ENCODE results near the gene GINS3.

The GINS3 gene

GRCh38 chr16:58425756-58426494 lies 33.7 kb downstream of the GINS3 start:
- no peak for DNase-seq

- no peak for DNase-seq
Measured at GRCh38 chr16:58426966-58427365, 34.7 kb downstream of the GINS3 start.

DNA sequence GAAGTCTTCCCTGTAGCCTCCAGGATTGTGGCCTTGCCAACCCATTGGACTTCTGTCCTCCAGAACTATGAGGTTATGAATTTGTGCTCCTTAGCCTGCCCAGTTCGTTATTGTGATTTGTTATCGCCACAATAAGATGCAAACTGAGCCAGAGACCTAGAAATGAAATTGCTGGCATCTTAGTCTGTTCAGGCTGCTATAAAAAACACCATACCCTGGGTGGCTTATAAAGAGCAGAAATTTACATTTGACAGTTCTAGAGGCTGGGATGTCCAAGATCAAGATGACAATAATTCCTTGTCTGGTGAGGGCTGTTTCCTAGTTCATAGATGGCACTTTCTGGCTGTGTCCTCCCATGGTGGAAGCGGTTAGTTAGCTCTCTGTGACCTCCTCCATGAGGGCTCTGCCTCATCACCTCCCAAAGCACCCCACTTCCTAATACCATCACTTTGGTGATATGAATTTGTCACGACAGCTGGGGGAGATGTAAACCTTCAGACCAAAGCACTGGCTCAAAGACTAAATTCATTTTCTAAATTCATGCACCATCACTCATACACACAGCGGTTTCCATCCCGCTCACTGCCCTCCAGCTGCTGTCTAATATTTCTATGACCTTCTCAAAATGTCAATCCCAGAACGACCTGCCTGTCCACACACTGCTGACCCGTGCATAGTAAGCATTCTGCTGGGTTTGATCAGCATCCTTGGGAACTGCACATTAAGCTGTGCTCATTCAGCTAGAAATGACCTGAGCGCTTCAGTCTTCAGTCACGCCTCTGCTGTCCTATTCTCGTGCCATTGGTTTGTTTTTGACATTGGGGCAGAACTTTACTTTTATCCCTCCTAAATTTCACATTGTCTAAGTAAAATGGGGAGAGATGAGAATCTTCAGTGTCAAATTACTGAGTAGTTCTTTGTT lies 36.6 kb downstream of the GINS3 start:
- DNase-seq, result no peak

DNA sequence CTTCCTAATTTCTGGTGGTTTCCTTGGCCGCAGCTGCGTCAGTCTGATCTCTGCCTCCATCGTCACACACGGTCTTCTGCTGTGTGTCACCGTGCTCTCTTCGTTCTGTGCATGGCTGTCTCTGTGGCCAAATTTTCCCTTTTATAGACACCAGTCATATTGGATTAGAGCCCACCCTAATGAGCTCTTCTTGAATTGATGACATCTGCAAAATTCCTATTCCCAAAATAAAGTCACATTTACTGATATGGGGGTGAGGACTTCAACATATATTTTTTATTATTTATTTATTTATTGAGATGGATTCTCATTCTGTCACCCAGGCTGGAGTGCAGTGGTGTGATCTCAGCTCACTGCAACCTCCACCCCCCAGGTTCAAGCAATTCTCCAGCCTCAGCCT lies 38.4 kb downstream of the GINS3 start:
- no peak for DNase-seq

GRCh38 chr16:58433569-58433951 lies 41.3 kb downstream of the GINS3 start:
- no peak for DNase-seq

DNA sequence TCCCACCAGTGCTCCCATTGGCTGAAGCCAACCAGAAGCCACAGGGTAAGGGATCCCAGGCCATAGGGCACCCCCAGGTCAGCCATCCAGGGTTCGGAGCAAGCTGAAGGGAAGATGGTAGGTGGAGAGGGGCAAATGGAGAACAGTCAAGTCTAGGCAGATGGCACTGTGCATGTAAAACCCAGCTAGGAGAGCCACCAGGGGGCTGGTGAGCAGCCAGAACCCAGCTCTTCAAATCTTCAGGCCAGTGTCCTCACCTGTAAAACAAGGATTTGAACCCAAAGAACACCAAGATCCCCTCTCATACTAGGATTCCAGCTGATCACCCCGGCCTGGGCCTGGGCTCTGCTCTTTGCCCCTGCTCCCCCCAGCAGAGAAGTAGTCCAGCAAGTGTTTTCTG lies 43.5 kb downstream of the GINS3 start:
- DNase-seq, result no peak

GRCh38 chr16:58440131-58440530 lies 47.9 kb downstream of the GINS3 start:
- no peak for DNase-seq

DNA sequence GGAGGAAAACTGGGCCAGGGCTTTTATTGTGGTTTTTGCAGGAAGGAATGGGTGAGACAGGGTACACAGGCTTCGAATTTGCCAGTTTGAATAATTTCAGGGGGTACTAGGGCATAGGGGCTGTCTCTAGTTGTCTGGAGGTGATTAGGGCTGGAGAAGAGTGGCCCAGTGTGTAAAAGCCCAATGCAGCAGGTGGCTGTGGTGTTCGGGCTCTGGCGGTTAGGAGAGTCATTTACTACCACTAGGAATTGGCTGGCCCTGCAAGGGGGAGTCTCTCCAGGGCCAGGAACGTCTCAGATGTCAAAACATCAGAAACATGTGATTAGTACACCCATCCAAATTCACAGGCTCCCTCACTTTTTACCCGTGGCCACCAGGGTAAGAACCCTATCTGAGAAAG lies 50.3 kb downstream of the GINS3 start:
- no peak for DNase-seq

DNA sequence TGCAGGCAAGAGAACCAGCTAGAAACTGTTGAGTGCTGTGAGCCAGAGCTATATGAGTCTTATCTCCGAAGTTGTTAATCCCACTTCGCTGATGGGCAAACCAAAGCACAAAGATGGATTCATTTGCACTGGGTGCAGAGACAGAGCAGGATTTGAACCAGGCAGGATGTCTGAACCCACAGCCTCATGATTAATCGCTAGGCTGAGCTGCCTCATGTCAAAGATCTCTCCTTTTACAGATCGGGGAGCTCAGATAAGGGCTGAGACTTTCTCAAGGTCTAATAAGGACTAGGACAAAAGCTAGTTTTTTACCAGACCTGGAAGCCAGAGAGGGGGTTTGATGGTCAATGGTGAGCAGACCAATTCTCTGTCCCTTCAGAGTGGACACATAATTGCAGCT lies 51.5 kb downstream of the GINS3 start:
- no peak for DNase-seq

DNA sequence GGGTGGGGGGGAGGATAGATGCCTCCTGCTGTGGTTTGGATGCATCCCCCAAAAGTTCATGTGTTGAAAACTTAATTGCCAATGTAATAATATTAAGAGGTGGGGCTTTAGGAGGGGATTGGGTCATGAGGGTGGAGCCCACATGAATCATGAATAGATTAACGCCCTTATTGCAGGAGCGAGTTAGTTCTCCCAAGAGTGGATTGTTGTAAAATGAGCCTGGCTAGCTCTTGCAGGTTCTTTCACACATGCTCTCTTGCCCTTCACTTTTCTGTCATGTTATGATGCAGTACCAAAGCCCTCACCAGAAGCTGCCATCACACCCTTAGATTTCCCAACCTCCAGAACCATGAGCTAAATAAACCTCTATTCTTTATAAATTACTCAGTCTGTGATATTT lies 52.0 kb downstream of the GINS3 start:
- no peak for DNase-seq

GRCh38 chr16:58448890-58449289 lies 56.6 kb downstream of the GINS3 start:
- DNase-seq, result no peak

DNA sequence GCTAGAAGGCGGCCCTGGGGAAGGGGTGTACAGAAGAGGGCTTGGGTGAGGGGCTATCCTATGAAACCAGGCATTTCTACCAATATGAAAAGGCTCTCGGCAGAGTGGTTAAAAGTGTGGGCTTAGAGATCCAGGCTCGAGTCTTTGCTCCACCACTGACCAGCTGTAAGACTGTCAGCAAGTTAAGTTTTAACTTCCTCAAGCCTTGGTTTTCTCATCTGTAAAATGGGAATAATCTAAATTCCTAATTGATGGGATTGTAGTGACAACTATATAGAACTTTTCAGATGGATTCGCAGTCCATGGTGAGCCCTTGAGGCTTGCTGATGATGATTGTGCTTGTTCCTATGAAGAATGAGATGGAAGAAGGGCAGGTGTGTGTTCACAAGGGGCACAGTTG lies 57.0 kb downstream of the GINS3 start:
- DNase-seq, result no peak

DNA sequence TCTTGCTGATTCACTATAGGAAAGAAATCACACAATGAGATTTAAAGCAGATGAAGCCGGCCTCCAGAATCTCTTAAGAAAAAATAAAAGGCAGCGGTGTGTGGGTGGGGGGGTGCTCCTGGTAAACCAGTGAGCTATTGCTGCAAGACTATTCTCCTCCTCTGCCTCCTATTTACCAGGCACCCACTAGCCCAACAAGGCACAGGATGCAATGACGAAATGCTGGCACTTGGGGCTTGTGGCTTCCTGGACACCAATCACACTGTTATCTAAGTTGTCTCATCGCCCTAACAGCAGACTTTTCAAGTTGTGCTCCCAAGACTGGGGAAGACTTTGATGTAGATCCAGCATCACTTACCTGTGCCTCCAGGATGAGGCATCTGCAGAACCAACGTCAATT lies 57.5 kb downstream of the GINS3 start:
- no peak for DNase-seq

GRCh38 chr16:58450590-58450989 lies 58.3 kb downstream of the GINS3 start:
- no peak for DNase-seq

- DNase-seq, result no peak
Measured at GRCh38 chr16:58451265-58451689, 59.0 kb downstream of the GINS3 start.

DNA sequence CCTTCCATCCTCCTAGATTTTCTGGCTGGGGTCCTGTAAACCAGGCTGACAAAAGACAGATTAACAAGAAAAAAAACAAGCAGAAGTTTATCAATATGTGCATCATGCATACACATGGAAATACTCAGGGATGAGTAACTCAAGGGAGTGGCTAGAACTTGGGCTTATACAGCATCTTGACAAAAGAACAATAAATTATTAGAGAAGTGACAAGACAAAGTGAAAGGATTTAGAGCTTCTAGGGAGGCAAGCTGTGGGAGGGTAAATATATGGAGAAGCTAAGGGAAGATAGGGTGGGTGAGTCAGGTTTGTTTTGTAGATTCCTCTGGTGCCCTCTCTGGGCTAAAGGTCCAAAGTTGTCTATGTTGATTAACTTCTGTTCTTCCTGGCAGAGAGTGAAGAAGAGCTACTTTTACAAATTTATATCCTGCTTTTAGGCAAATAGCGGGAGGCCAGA lies 59.7 kb downstream of the GINS3 start:
- peak; percentile 9 for DNase-seq

- DNase-seq, result no peak
Measured at GRCh38 chr16:58452640-58453039, 60.4 kb downstream of the GINS3 start.

- no peak for DNase-seq
Measured at GRCh38 chr16:58454178-58454577, 61.9 kb downstream of the GINS3 start.

GRCh38 chr16:58454856-58455255 lies 62.6 kb downstream of the GINS3 start:
- no peak for DNase-seq
